Hematopoietic multipotent progenitor cell treated with erythropoietin and hydrocortisone succinate and interleukin-3 and kit ligand, for 15 days (in vitro differentiated cells): Measurements from ENCODE around the gene TMEM240.

Source experiments
- DNase-seq: peaks from one replicate; pipeline ENCODE4 v3.0.0-alpha.2; 2015; ENCODE audit warnings: low spot score

TMEM240 gene

GRCh38 chr1:1540090-1540817, at the start of gene TMEM240:
TMEM240 (minus strand) TSS chr1:1540624; CDS start chr1:1540346, 278 bp downstream.
- DNase-seq, result no peak

- no peak for DNase-seq
Measured at GRCh38 chr1:1583347-1584010, 43.1 kb upstream of the TMEM240 start.

GRCh38 chr1:1582585-1583346, 42.3 kb upstream of the TMEM240 start:
- no peak for DNase-seq

GRCh38 chr1:1578371-1578940, 38.0 kb upstream of the TMEM240 start:
- DNase-seq, result no peak

GRCh38 chr1:1577367-1578011, 37.1 kb upstream of the TMEM240 start:
- DNase-seq, result no peak

GRCh38 chr1:1574721-1575537, 34.5 kb upstream of the TMEM240 start, which contains the start of gene SSU72:
SSU72 (minus strand) TSS chr1:1574863; CDS start chr1:1574557, 306 bp downstream.
- DNase-seq, result peak; percentile 94

- peak; percentile 78 for DNase-seq
Measured at GRCh38 chr1:1573843-1574720, 33.7 kb upstream of the TMEM240 start.

- no peak for DNase-seq
Measured at GRCh38 chr1:1569341-1569740, 28.9 kb upstream of the TMEM240 start.

GRCh38 chr1:1567891-1568291, 27.5 kb upstream of the TMEM240 start:
- no peak for DNase-seq

- no peak for DNase-seq
Measured at GRCh38 chr1:1567152-1567875, 26.9 kb upstream of the TMEM240 start.

- no peak for DNase-seq
Measured at GRCh38 chr1:1565340-1565739, 24.9 kb upstream of the TMEM240 start.

- no peak for DNase-seq
Measured at GRCh38 chr1:1564268-1564667, 23.8 kb upstream of the TMEM240 start.

- no peak for DNase-seq
Measured at GRCh38 chr1:1563688-1564087, 23.3 kb upstream of the TMEM240 start.

GRCh38 chr1:1562556-1563195, 22.3 kb upstream of the TMEM240 start:
- DNase-seq, result no peak

- no peak for DNase-seq
Measured at GRCh38 chr1:1561801-1562470, 21.5 kb upstream of the TMEM240 start.

GRCh38 chr1:1560178-1560577, 19.8 kb upstream of the TMEM240 start:
- DNase-seq, result no peak

- DNase-seq, result no peak
Measured at GRCh38 chr1:1559066-1559465, 18.6 kb upstream of the TMEM240 start.

GRCh38 chr1:1558591-1558990, 18.2 kb upstream of the TMEM240 start:
- DNase-seq, result no peak
